Hypothalamus (tissue), 51 donors: Measurements from ENCODE around the gene KLHL2.
A peak's percentile ranks its signal among the peaks of the same experiment; 100 is the strongest.
"Not testable (repeated sequence)": the region's sequence is repeated elsewhere in the genome, so short reads cannot be mapped to it uniquely, and the experiment has no call there.

Source experiments
- DNase-seq, 51 donors: peaks; one replicate each; lab custom pipeline; 2025; lab: John Stamatoyannopoulos, UW

KLHL2 gene

DNA sequence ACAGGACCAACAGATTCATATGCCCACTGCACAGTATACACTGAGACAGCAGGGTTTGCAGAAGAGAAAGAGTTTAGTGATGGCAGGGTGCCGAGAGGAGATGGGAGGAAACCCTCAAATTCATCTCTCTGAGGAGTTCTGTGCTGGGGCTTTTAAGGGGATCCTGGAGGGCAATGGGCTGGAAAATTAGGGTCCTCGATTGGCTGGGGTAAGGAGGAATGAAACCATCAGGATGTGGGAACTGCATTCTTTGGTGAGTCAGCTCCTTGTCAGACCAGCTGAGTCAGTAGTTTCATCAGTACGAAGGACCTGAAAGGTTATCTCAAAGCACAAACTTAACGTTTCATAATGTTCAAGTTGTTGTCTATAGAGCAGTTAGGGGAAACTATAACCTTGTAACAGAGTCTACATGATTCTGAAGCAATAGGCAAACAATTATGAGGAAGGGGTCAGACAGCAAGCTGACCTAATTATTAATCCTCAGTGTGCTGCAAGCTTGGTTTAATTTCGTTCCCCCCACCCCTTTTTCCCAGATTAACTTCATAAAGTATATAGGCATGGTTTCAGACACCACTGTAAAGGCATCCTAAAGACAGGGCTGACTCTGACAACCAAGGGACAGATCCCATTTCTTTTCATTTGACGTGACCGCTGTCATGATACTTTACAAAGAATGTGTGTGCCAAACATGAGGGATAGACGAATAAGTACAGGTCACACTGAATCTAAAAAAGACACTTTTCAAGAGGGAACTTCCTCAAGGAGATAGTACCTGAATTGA, 118.6 kb downstream of the KLHL2 start:
- DNase-seq, result no peak

DNA sequence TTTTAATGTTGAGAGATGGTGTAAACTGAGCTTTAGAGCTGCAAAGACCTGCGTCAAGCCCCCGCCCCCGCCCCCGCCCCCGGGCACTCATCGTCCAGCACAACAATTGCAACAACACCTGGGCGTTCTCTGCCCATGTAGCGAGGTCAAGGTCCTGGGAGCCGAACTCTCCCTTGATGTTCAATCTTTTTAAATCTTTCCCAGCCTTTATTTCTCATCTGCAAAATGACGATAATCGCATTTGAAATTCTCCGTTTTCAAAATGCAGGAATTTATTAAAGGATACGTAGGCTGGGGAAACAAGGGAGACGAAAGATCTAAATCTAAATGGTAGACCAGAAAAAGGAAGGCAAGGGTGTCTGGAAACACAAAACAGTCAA, 119.5 kb downstream of the KLHL2 start:
- peak in 23 of 51 donors; percentile 1 to 56 (median 23) for DNase-seq

DNA sequence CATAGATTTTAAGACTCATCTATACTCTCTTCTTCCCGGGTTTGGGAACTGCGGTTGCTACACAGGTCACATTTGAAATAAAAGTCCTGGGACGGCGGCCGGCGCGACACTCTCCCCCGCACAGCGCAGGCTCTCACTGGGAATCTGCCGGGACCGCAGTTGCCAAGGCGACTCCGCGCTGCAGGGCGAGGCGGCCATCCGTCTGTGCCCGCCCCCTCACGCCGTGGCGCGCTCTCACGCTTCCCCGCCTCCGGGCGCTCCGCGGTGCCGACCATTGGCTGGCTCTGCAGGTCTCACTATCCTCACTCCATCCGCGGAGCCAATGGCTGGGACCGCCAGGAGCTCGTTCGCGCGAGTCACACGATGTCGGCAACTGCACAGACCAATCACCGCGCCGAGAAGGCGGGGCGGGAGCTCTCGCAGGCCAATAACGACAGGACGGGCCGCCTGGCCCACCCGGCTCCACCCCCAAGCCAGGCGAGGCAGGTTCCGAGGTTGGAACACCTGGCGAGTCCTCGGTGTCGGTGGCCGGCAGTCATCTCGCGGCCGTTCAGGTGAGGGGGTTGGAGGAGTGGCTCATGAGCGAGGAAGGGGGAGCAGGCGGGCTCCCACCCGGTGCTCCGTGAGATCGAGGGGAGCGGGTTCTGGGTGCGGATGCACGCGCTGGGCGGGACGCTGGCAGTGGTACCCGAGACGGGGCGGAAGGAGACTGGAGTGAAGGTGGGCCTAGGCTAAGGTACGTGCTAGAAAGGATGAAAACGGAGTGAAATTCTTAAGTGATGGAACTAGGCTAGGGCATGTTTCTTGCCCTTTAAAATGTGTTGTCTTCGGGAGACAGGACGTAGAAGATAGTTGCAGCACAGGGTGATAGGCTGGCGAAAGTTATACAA, 120.1 kb downstream of the KLHL2 start, which contains the start of gene MSMO1:
Gene MSMO1 (plus strand): TSS at position 459 of the 890 bp plus-strand sequence. CDS start 5,702 bp downstream, outside the sequence.
- peak; percentile 91 to 100 (median 99) for DNase-seq

DNA sequence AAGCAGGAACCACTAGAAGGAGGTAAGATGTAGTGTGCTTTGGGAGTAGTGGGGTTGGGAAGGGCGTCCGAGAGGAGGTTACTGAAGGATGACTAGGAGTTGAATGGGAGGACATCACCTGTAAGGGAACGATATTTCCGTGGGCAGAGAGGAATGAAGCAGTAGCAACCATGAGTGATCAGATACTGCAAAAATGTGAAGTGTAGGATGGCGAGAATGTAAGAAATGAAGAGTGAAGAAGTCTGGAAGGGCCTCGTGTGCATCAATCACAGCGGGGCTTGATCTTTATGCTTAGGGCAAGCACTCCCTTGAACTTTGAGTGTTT, 120.7 kb downstream of the KLHL2 start:
- DNase-seq, result peak in 2 of 51 donors; percentile 57 to 73

DNA sequence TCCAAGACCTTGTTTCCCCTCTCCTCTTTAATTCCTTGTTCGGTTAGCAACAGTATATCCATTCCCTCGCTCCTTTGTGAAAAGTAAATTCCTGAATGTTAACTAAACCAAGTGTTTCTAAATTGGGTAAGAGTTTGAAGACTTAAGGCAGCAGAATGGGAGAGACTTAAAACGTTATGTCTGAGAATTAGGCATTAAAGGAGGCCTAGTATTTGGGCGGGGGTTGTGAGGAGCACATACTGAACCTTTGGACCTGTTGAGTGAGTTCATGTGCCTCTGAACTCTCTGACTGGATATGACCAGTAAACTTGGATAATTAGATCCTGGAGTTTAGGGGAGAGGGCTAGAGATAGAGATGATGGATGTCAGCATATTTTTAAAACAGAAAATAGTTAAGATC, 121.3 kb downstream of the KLHL2 start:
- DNase-seq, result no peak

DNA sequence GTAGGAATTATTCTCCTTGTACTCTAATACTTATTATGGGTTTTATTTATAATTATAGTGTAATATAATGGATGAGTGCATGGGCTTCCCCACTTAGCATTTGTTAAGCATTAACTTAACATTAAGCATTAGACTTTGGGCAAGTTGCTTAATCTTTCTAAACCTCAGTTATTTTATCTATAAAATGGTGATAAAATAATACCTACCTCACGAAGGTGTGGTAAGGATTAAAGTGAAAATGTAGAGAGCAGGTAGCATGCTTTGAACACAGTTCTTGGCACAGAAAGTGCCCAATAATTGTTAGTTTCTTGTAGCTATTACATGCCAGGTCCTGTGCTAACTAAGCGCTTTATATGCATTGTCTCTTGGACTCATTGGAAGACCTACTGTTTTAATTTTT, 122.7 kb downstream of the KLHL2 start:
- no peak for DNase-seq

DNA sequence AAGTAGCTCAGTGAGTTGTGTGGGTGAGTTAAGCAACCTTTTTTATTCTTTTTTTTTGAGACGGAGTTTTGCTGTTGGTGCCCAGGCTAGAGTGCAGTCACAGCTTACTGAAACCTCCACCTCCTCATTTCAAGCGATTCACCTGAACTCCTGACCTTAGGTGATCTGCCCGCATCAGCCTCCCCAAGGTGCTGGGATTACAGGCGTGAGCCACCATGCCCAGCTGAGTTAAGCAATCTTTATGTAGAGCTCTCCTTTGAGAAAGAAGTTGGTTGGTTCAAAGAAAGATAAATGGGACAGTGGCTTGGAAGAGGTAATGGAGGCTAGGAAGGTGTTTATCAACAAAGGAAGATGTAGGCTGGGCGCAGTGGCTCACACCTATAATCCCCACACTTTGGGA, 123.3 kb downstream of the KLHL2 start:
- no peak for DNase-seq

DNA sequence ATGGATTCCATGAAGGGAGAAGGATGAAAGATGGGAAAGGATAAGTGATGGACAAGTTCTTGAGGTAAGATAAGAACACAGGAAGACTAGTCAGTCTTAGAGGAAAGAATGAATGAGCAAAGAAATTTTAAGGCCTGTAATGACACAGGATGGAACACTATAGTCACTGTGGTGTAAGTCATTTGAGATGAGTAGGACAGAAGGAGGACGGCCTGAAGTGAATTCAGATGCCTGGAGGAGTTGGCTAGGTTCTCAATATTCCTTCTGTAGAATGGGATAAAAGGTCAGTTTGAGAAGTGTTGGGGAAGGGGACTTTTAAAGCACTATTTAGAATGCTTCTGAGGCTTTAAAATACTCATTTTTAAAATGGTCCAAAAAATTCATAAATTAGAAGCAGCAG, 124.0 kb downstream of the KLHL2 start:
- DNase-seq, result no peak

DNA sequence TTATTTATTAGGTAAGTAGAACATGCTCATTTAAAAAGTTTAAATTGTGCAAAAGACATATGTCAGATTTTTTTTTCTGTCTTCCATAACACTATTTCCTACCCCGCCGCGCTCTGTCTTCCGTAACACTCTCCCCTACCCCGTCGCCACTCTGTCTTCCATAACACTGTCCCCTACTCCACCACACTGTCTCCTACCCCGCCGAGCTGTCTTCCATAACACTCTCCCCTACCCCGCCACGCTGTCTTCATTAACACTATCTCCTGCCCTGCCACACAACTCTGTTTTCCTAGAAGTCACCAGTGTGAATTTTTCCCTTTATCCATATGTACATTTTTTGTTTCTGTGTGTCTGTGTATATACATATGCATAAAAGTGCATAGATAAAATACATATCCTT, 124.5 kb downstream of the KLHL2 start:
- no peak for DNase-seq

DNA sequence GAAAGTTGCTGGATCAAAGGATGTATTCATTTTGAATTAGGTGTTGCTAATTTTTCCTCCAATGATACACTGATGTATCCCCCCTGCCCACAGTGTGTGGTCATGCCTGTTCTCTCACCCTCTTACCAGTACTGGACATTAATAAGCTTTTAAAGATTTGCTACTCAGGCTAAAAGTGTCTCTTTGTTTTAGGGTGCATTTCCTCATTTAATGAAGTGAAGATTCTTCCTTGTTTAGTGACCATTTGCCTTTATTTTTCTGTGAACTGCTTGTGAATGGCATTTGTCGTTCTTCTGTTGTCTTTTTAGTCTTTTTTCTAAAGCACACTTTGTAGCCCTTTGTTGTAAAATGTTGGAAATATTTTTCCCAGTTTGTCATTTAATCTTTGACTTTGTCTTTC, 125.1 kb downstream of the KLHL2 start:
- DNase-seq, result no peak

DNA sequence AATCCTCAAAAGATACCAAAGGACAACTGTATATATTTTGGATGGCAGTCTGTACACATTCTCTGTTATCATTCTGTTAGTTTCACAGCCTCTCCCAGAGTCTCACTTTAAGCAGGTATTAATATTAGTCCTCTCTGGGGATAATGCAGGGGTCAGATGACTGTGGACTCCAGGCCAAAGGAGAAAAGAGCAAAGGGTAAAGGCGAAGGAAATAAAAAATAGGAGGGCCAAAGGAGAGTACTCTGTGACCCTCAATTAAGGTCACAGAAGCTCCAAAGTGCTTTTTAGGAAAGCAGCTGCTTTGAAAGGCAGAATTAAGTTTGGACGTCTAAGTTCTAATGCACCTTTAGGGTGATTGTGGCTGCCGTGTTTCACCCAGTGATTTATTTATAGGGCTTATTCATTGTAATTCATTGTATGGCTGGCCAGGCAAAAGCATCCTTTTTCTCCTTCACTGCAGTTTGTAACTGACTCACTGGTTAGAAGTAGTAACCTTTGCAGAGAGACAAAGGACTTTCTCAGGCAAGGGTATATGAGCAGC, 127.9 kb downstream of the KLHL2 start:
- DNase-seq, result no peak

DNA sequence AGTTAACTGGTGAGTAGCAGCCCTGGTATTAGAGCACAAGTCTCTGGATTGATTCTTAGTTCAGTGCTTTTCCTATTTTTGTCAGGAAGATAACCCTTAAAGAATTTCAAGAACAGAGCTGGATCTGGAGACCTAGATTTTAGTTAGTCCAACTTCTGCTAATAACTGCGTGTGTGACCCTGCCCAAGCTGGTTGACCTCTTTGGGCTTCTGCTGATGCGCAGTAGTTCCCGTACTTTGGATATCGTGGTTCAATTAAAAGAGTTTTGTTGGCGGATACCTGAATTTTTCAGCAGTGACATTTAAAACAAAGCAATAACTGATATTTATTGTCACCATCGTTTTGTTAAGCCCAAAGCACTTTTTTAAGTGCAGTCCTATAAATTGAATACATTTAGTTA, 129.4 kb downstream of the KLHL2 start:
- no peak for DNase-seq

DNA sequence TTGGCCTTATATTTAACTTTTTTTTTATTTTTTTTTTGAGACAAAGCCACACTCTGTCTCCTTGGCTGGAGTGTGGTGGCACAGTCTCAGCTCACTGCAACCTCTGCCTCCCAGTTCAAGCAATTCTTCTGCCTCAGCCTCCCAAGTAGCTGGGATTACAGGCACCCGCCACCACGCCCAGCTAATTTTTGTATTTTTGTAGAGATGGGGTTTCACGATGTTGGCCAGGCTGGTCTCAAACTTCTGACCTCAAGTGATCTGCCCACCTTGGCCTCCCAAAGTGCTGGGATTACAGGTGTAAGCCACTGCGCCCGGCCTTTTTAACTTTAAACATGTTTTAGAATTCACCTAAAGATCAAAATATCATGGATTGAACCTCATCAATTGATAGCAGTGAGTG, 135.0 kb downstream of the KLHL2 start:
- DNase-seq, result not testable (repeated sequence)

DNA sequence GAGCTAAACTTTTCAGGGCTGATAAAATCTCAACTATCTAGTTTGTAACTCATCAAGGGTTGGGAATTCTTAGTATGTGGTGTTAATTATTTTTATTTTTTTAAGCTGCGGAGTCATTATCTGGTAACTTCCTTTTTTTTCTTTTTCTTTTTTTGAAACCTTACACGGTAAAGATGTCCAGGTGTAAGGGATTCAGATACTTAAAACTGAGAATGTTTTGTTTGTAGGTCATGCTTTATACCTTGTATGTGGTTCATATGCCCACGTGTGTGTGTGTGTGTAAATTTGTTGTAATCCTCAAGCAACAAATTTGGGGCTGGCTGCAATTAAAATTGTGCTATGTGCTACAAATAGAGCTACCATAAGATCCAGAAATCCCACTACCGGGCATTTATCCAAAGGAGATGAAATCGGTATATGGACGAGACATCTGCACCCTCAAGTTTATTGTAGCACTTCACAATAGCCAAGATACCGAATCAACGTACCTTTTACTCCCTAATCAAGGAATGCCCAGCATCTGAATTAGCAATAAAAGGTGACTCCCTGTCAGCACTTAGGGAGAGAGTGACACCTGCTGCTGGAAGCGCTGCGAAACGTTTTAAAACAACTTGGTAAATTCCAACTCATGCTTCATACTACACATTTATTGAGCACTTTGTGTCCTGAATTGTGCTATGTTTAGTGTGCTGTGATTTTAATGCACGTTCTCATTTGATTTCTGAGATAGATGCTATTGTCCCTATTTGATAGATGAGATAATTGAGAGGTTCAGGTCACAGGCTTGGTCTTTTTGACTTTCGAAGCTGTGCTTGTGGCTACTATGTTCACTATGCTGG, 136.2 kb downstream of the KLHL2 start:
- DNase-seq, result peak in 1 of 51 donors; percentile 42

DNA sequence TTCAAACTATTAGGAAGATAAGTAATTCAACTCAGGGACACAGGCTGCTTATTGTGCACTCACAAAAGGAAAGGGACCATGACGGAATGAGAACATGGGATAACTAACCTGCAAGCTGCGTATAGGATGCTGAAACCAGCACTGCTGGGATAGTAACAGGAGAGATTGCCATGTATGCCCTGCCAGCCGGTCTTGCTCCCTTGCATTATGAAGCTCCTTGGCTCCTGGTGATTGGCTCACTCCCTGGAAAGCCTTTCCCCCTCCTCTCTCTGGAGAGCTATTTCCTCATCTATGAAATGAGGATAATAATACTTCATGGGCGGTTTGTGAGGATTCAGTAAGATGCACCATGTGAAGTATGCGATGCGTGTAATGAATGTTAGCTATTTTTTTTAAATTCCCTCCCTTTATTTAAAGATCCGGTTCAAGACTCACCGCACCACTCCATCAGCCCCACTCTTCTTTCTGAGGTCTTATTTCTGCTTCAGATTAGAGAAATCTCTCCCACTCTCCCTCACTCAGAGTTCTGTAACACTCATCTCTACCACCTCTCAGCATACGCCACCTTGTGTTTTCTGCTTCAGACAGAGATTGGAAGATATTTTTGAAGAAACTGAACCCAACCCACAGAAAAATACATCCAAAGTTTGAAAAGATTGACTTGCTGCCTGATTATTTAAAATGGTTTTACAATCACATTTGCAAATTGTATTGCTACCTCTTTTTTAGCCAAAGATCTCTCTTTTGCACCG, 138.5 kb downstream of the KLHL2 start:
- peak in 1 of 51 donors; percentile 37 for DNase-seq

DNA sequence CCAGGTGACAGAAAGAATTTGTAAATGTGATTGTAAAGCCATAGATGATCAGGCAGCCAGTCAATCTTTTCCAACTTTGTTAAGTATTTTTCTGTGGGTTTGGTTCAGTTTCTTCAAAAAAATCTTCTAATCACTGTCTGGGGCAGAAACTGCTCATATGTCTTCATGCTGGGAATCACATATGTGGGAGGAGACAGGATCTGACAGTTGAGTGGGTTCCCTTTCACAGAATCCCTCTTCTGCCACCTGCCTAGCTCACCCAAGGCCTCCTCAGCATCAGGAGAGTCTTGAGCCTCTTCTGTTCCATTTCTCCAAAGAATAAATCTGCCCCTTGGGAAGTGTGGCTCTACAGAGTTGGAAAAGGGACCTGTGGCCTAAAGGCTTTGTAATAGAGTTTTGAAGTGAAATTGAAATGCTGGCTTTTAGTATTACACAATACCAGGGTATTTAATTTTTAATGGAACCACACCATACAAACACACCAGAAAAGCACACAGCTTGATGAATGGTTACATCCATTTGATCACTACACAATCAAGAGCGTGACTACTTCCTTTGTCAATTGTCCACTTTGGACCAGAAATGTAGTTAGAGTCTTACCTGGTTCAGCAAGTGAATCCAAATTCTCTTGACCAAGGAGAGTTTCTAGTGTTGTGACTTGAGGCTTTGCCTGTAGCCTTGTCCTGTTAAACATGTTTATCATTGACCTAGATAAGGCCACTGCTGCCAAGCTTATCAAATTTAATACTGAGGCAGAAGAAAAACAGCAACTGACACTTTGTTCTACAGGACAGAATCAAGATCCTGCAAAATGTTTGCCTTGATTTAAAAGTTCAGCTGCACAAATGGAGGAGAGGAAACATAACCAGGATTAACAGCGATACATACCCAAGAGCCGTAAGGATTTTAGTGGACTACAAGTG, 140.5 kb downstream of the KLHL2 start:
- no peak for DNase-seq

DNA sequence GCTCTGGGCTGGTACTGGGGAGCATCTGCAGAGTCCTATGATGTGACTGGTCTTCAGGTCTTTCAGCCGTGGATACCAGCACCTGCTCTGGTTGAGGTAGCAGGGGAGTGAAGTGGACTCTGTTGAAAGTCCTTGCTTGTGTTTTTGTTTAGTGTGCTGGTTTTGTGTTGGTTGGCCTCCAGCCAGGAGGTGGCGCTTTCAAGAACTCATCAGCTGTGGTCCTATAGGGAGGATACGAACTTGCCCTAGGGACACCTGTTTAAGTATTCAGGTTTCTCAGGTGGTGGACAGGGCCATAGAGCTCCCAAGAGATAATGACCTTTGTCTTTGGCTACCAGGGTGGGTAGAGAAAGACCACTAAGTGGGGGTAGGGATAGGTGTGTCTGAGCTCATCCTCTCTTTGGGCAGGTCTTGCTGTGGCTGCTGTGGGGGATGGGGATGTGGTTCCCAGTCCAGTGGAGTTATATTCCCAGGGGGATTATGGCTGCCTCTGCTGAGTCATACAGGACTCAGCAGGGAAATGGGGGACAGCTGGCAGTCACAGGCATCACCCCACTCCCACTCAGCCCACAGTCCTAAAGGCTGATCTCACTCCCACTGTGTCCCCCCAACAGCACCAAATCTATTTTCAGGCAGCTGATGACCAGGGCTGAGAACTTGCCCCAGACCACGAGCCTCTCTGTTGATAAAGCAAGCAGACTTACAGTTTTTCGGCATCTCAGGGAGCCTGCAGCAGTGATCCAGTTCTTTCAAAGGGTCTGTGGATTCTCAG, 144.2 kb downstream of the KLHL2 start:
- no peak for DNase-seq

DNA sequence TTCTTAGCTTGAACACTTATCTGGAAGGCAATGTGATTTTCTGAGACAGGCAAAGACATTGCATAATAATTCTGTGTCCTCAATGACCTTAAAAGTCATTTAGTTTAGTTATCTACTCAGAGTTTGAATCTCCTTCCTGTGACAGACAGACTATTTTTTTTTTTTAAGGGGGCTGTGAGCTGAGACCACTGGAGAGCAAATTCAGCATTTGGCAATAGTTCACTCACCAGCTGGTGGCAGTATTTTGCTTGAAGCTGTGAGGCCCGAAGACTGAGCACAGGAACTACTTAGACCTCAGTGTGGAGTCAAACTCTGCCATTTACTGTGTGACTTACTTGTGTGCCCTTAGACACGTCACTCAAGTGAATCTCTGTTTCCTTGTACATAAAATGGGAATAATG, 148.5 kb downstream of the KLHL2 start:
- DNase-seq, result peak in 22 of 51 donors; percentile 3 to 57 (median 15)
